Stimulated activated CD8-positive, alpha-beta memory T cell treated with anti-CD3 and anti-CD28 coated beads, Interleukin-12 subunit alpha, Interleukin-12 subunit beta, amount 100 ng/mL, for 24 hours (primary cell): Measurements from ENCODE around the gene GPR157.
A peak's percentile ranks its signal among the peaks of the same experiment; 100 is the strongest.
"Not testable (repeated sequence)": the region's sequence is repeated elsewhere in the genome, so short reads cannot be mapped to it uniquely, and the experiment has no call there.

Experiments used
- DNase-seq: peaks from one replicate; pipeline ENCODE4 v3.0.0-alpha.2; 2020; ENCODE audit errors: extremely low read depth

Gene GPR157

DNA sequence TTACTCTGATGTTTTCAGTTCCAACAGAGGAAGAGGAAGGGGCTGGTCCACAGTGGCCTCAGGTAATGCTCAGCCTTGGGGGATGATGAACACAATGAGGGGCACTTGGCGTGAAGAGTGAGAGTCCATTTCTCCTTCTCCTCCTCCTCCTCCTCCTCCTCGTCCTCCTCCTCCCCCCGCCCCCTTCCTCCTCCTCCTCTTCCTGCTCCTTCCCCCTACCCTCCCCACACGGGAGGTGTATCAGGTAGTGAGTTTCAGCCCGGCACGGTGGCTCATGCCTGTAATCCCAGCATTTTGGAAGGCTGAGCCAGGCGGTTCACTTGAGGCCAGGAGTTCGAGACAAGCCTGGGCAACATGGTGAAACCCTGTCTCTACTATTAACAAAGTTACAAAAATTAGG is 17.3 kb upstream of the GPR157 start:
- no peak for DNase-seq

DNA sequence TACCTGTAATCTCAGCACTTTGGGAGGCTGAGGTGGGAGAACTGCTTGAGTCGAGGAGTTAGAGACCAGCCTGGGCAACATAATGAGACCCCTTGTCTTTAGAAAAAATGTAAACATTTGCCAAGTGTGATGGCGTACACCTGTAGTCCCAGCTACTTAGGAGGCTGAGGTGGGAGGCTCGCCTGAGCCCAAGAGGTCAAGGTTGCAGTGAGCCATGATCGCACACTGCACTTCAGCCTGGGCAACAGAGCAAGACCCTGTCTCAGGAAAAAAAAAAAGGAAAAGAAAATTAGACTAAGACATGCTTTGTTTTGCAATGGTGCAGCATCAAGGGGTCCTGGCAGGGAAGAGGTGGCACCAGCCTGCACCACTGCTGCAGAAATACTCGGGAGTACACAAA is 16.8 kb upstream of the GPR157 start:
- no peak for DNase-seq

DNA sequence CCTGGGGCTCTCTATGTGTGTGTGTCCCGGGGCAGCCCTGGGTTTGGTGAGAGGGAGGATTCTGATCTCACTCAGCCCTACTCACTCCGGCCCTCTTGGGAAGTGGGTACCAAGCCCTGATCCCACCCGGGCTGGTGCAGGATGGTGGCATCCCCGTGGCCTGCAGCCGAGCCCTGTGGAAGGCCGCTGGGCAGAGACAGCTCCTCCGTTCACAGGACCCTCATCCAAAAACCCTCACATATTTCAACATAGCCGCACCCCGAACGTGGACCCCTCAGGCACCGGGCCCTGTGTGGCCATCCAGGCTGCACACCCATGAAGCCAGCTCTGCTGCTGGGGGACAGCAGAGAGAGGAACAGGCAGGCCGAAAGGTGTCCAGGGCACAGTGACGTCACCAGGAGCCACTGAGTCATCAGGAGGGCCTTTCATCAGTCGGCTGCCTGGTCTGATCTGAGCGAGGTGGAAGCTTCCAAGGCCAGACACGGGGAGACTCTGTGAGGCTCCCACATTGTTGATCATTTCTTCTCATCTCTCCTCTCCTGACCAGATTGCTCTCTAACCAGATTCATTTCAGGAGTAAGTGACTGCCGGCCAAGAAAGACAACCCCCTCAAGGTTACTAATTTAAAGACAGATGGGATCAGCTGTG is 16.2 kb upstream of the GPR157 start:
- no peak for DNase-seq

DNA sequence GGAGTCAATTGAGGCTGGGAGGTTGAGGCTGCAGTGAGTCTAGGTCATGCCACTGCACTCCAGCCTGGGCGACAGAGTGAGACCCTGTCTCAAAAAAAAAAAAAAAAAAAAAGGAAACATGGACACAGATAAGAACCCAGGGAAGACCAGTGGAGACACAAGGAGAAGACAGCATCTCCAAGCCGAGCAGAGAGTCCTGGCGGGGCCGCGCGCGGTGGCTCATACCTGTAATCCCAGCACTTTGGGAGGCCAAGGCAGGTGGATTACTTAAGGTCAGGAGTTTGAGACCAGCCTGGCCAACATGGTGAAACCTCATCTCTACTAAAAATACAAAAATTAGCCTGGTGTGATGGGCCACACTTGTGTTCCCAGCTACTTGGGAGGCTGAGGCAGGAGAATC is 15.6 kb upstream of the GPR157 start:
- not testable (repeated sequence) for DNase-seq

DNA sequence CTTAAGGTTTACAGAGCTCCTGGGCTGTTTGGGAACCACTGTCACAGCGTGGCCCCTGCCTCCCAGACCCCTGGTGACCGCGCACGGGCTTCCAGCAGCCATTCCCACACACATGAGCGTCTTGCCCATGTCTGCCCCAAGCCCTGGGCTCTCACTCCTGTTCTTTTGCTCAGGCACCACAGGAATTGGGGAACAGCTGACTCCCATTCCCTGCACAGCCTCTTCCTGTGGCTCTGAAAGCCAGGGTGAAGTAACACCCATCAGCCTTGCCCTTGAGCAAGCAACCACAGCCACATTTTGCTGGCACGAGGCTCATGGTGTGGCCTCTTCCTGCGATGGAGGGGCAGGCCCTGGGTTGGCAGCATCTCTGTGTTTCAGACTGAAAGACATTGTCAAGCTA is 14.3 kb upstream of the GPR157 start:
- no peak for DNase-seq

DNA sequence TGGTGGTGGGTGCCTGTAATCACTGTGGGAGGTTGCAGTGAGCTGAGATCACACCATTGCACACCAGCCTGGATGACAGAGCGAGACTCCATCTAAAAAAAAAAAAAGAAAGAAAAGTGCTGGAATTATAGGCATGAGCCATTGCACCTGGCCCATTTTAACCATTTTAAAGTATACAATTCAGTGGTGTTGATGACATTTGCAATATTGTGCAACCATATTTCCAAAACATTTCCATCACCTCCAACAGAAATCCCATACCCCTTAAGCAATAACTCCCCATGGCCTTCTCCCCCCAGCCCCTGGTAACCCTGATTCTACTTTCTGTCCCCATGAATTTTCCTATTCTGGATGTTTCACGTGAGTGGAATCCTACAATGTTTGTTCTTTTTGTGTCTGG is 11.0 kb upstream of the GPR157 start:
- DNase-seq = no peak

DNA sequence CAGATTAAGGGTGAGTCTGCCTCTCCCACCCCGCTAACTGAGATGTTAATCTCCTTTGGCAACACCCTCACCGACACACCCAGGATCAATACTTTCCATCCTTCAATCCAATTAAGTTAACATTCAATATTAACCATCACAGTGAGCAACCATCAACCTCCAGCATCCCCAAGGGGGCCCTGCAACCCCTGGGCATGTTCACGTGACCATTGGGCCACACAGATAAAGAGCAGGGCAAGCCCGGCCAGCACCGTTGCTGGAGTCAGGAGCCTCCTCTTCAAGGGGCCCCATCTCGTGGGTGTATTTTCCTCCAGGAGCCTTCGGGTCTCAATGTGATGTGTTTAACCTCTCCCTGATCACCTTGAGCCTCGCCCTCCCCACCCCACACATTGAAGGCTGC is 8.0 kb upstream of the GPR157 start:
- DNase-seq = no peak

DNA sequence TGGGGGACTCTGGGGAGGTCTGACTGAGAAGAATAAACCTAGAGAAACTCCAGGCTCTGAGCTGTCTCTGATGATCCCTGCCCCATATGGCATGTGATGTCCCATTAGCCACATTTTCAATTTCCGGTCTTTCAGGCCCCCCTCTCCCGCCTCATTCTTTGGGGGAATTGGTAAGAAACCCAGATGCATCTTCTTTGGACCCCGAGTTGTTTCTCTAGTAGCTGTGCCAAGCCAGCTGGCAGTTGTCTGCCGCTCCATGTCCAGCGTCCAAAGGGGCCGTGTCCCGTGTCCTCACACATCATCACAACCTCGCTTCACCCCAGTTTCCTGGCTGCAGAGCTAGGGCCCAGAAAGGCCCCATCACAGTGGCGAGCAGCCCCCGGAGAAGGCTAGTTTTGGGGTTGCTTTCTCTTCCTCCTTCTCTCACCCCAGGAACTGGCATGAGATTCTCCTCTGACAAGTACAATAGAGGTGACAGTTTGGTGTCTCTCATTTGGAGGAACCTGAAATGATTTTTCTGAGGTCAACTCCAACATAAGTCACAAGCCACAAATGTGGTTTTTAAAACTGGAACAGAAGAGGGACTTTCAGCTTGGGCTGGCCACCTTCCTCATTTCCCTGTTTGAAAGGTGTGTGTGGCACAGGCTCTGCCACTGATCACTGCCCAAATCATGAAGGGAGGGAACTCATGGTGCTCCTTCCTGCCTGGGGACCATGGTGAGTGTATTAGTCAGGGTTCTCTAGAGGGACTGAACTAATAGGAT is 6.4 kb upstream of the GPR157 start:
- no peak for DNase-seq

DNA sequence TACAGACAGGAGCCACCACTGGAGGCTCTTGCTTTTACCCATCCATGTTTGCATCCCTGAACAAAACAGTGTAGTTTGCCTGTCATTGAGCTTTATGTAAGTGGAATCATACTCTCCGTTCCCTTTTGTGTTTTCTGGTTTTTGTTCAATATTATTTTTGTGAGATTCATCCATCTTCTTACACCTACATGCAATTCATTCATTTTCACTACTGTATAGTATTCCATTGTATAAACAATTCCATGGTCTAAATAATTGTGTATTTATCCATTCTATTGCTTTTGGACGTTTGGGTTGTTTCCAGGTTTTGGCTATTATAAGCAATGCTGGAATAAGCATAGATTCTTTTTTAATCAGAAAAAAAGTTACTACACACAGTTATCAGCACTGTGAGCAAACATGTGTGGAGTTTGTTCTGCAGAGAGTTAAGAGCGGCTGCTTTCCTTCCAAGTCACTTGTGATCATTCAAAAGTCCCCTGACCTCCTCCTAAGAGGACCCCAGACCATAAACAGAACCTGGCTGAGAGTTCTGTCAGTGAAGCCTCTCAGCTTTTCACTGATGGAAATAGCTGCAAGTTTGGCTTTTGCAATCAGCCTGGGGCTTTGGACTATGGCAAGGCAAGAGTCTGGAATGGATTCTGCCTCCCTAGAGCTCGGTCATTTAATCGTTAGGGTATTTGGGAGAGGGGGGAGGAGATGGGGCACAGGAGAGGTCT is 5.1 kb upstream of the GPR157 start:
- DNase-seq = no peak

DNA sequence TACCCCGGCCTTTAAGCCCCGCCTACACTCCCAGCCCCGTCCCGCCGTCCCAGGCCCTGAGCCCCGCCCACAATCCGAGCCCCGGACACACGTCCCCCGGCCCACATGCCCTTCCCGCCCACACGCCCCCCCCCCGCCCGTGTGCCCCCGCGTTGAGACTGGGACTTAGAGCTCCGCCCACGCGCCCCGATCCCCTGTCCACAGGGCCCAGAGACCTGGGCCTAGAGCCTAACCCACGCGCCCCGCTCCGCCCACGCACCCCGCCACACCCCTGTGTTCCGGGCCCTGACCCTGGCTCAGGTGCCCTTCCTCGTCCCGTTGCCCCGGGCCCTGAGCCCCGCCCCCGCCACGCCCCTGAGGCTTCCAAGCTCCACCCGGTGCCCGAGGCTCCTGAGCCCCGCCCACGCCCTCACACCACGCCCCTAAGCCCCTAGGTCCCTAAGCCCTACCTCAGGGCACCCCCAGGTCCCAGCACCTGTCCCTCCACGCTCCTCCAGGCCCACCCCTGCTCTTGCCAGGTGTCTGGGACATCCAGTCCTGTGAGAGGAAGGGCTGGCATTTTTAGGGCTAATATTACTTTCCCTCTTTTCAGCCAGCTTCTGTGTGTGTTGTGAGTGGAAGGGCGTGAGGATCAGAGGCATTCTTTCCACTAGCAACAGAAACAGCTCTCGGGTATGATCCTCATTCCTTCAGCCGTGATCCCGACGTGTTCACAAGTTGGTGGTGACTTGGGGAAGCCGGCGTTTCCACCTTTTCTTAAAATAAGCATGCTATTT is 552 bp upstream of the GPR157 start:
- peak; percentile 62 for DNase-seq

DNA sequence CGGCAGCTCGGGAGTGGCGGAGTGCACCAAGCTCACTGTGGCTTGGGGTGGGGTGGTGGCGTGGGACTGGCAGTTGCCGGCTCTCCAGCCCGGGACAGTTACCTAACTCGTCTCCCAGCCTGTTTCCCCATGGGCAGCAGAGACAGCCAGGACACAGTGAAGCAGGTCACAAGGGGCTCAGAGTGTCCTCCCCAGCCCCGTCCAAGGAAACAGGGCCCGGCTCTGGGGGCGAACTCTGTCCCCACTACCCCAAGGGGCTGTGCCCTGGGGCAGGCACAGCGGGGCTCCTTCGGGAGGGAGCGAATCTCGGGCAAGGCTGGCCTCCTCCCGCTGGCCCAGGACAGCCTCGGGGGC is 759 bp downstream of the GPR157 start:
- DNase-seq = no peak

DNA sequence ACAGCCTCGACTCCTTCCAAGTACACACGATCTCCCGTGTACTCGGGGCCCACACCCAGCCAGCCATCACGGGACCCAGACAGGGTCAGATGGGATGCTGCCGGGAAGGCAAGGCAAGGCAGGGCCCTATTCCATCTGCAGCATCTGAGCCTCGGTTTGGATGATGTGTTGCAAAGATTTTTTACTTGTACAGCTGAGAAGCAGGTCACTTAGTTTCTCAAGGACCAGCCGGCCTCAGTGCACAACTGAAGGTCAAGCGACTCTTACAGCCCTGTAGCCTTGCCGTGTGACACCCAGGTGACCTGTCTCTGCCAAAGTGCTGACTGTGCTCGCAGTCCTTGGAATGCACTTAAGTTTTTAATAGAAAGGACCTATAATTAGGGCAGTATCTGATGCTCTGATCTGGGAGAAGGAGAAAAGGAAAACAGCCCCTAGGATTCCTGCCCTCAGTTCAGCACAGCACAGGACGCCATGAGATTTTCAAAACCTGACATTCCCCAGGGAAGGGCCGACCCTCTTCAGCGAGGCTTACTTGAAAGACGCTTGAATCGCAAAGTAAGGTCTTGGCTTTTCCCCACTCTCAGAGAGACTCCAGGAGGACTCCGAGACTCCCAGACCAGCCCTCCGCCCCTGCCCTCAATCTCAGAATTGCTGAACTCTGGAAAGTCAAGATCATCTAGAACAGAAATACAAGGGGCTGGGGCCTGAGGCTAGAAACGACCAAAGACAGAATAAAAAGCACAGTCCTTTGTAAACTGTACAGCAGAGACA is 1.3 kb downstream of the GPR157 start:
- no peak for DNase-seq

DNA sequence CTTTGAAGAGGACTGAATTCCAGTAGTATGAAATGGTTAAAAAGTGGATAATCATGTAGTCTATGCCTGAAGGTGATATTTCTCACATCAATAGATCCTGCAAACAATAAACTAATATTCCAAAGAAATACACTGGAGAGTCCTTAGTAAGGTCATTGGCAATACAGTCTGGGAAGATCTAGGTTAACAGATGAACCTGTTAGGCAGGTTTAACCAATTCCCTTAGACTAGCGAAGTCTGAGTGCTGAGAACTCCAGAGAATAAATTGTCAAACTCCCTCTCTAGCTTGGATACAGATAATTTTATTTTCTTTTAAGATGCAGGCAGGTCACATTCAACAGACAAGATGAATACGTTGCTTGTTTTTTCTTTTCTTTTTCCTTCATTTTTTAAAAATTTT is 2.4 kb downstream of the GPR157 start:
- DNase-seq = no peak

DNA sequence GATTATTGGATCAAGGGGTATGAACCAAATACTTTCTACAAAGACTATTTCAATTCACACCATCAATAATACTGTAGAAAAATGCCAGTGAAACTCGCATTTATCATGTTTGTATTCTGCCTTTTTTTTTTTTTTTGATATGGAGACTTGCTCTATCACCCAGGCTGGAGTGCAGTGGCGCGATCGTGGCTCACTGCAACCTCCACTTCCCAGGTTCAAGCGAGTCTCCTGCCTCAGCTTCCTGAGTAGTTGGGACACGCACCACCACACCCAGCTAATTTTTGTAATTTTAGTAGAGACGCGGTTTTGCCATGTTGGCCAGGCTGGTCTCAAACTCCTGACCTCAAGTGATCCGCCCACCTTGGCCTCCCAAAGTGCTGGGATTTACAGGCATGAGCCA is 3.1 kb downstream of the GPR157 start:
- not testable (repeated sequence) for DNase-seq

DNA sequence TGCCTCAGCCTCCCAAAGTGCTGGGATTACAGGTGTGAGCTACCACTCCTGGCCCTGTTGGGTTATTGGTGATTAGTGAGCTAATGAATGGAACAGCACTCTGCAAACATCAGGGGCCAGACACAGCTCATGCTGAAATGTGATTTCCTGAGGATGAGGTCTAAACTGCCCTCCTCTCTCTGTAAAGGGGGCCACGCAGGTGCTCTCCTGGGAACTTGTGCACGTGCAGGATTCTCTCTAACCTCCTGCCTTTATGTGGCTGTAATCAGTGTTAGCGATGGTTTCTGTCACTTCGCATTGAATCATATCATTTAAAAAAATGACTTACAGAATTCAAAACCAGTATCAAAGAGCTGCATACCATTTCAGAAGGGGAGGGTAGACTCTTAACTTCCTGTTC is 3.6 kb downstream of the GPR157 start:
- no peak for DNase-seq

DNA sequence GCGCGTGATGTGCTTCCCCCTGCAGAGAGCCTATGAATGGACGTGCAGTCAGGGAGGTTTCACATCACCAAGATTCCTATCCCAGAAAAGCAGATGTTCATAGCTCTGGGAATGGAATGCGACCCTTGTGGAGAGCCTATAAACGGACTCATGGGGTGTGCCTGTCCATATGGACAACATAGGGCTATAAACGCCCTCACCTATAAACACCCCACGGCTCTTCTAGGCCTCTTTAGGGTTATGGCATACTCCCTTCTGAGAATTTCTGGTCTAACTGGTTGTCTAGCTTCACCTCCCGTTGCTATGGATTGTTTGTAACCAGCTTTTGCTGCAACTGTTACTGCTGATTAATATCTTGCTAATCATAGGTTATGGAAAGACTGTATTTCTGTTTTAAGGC is 4.5 kb downstream of the GPR157 start:
- not testable (repeated sequence) for DNase-seq

DNA sequence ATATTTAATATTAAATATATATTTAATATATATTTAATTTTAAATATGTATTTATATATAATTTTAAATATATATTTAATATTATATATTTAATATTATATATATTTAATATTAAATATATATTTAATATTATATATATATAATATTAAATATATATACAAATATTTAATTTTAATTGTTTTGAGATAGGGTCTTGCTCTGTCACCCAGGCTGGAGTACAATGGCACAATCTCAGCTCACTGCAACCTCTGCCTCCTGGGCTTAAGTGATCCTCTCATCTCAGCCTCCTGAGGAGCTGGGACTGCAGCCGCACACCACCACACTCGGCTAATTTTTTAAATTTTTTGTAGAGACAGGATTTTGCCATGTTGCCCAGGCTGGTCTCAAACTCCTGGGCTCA is 5.2 kb downstream of the GPR157 start:
- not testable (repeated sequence) for DNase-seq

DNA sequence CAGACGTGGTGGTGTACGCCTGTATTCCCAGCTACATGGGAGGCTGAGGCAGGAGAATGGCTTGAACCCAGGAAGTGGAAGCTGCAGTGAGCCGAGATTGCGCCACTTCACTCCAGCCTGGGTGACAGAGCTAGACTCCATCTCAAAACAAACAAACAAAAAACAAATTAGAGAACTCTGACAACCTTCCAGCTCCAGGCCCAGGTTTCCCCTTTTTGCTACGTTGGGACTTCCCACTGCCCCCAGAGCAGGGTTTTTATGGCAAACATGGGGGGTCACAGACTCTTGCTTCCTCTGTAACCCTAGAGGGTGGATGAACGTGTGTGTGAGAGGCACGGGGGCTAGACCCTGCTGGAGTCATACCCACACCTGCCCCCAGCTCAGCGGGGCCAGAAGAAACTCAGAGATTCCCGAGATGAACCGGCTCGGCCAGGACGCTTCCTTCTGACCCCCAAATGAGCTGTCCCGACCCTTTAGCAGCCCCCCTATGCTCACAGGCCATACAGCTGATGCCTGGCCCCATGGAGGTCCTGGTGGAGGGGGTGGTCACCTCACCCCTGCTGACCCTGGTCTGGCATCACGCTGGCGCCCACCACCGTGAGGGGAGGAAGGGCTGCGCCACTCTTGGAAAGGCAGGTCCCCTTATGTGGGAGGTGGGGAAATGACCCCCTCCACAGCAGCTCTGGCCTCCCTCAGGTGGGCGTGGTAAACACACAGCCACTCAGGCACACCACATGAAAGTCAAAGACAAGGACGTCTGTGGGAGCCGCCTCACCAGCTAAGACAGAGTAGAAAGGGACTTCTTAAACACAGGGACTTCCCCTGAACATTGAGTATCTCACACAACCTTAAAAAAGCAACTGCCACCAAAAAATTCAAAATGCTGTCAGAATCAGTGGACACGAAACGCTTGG is 7.1 kb downstream of the GPR157 start:
- DNase-seq = no peak

DNA sequence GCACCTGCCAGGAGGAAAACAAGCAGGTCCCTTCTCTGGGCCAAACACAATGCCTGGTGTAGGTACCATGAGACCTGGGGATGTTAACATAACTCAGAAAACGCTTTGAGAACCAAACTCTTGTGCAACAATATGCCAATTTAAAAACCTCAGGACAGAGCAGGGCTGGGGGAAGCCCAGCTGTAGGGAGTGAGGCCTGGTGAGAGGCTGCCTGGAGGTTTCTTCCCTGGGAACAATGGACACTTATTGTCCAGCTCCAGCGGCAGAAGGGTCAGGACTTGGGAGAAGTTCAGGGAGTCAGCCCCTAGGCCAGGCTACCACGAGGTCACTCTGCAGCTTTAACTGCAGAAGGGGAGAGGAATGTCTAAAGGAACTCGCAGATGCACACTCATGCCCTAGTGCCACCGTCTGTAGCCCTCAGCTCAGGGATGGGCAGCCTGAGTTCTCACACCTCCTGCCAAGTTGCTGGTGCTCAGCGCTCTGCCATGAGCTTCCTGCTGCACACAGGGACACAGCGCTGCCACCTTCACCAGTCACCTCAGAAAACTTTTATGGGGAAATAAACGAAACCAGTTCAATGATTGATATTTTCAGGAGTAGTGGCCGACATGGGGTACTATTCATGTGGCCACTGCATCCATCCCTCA is 8.5 kb downstream of the GPR157 start:
- DNase-seq = no peak

DNA sequence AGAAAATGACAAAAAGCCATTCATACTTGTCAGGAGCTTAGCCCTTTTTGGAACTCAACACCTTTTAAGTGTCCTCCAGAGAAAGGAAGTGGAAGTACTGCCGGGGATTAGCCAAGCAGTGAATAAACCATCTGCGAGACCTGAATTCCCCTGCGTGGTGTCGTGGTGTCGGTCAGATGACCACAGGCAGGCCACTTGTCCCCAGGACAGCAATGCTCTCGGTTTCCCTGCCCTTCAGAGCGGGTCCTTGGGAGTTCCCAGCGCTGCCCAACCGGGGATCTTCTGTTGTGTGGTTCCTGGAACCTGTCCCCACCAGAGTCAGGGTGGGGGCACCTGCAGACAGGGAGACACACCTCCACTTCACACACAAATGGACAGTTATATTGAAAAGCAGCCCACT is 9.2 kb downstream of the GPR157 start:
- DNase-seq = no peak
